H7 (cell line): ENCODE results near the gene HS3ST2. TPM values are rescaled to one million over a fixed set of nuclear protein-coding genes. Genes with fewer than 3 reads are reported as not detected.
A peak's percentile ranks its signal among the peaks of the same experiment; 100 is the strongest.
"Not testable (repeated sequence)": the region's sequence is repeated elsewhere in the genome, so short reads cannot be mapped to it uniquely, and the experiment has no call there.

ENCODE experiments used
- DNase-seq: peaks from one replicate; pipeline ENCODE4 v3.0.0; 2012
- H3K27me3 ChIP-seq: 2 replicates; pipeline ENCODE4 v1.6.0; 2011; ENCODE audit warnings: mild to moderate bottlenecking, low read length; ENCODE audit not compliant: control insufficient read depth, insufficient read depth
- H3K36me3 ChIP-seq: replicated peaks from 2 replicates; pipeline ENCODE4 v1.5.1; 2011; ENCODE audit warnings: low read length; ENCODE audit not compliant: control insufficient read depth, insufficient read depth
- H3K4me3 ChIP-seq: 2 replicates; pipeline ENCODE4 v1.5.1; 2011; ENCODE audit warnings: low read depth, mild to moderate bottlenecking, control low read depth, low read length, moderate library complexity; ENCODE audit not compliant: insufficient read depth
- total RNA-seq: library from RNA; depleted of rRNA; stranded (reverse); fragments of >200 nt; shearing (Covaris generic); gene quantifications from 2 replicates; pipeline ENCODE4 v1.2.3, GENCODE V29; 2014

Gene HS3ST2
- total RNA-seq, 1 experiment from 2014 or later = 0.24 TPM

- H3K27me3 ChIP-seq = no peaks in the 10 kb centered on the region
- no peak for DNase-seq
- H3K4me3 ChIP-seq = no peak overlapping the region
- H3K36me3 ChIP-seq = no peaks in the 10 kb centered on the region
Observed at GRCh38 chr16:22789281-22789945, 24.5 kb upstream of the HS3ST2 start.

- no peaks in the 10 kb centered on the region for H3K36me3 ChIP-seq
- H3K4me3 ChIP-seq = no peak overlapping the region
- no peaks in the 10 kb centered on the region for H3K27me3 ChIP-seq
- no peak for DNase-seq
Observed at GRCh38 chr16:22797551-22797950, 16.4 kb upstream of the HS3ST2 start.

DNA sequence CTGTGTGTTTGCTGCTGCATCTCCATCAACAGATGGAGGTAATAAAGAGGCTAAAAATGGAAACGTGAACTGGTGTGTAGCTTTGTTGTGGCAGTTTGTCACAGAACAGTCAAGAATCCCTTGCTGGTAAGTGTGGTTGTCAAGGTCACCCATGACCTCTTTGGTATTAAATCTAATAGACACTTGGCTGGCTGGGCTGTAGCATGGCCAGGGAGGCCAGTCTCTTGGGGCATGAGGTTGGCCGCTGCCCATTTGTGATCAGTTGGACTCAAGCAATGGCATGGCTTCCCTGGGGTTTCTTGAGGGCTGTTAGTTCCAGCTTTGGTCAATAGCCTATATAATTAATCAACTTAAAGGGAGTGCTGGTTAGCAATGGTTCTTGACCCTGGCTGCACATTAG lies 14.8 kb upstream of the HS3ST2 start:
- Histone ChIP-seq H3K27me3 (no peaks in the 10 kb centered on the region; the same call in 1 of the 2 replicates), H3K4me3 (no peak overlapping the region), H3K36me3 (no peaks in the 10 kb centered on the region)
- no peak for DNase-seq

DNA sequence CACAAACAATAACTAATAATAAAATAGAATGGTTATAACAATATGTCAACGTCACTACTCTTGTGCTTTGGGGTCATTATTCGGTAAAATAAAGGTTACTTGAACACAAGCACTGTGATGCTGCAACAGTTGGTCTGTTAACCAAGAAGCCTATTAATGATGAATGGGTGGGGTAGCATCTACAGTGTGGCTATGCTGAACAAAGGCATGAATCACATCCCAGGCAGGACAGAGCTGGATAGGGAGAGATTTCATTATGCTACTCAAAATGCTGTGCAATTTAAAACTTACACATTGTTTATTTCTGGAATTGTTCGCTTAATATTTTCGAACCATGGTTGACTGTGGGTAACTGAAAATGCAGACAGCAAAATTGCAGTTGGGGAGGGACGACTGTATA lies 9.1 kb upstream of the HS3ST2 start:
- no peak overlapping the region for H3K4me3 ChIP-seq
- H3K27me3 ChIP-seq = peaks cover 2% of the 10 kb centered on the region; the same call in 1 of the 2 replicates
- H3K36me3 ChIP-seq = no peaks in the 10 kb centered on the region
- DNase-seq = no peak

GRCh38 chr16:22805326-22805725 lies 8.6 kb upstream of the HS3ST2 start:
- DNase-seq = no peak
- Histone ChIP-seq H3K36me3 (no peaks in the 10 kb centered on the region), H3K27me3 (peaks cover 2% of the 10 kb centered on the region; the same call in 1 of the 2 replicates), H3K4me3 (no peak overlapping the region)

GRCh38 chr16:22806811-22807210 lies 7.2 kb upstream of the HS3ST2 start:
- no peak for DNase-seq
- peaks cover 2% of the 10 kb centered on the region; the same call in 1 of the 2 replicates for H3K27me3 ChIP-seq
- no peaks in the 10 kb centered on the region for H3K36me3 ChIP-seq
- no peak overlapping the region for H3K4me3 ChIP-seq

GRCh38 chr16:22810226-22810625 lies 3.7 kb upstream of the HS3ST2 start:
- DNase-seq = no peak
- H3K4me3 ChIP-seq = no peak overlapping the region
- H3K36me3 ChIP-seq = no peaks in the 10 kb centered on the region
- peaks cover 22% of the 10 kb centered on the region for H3K27me3 ChIP-seq

DNA sequence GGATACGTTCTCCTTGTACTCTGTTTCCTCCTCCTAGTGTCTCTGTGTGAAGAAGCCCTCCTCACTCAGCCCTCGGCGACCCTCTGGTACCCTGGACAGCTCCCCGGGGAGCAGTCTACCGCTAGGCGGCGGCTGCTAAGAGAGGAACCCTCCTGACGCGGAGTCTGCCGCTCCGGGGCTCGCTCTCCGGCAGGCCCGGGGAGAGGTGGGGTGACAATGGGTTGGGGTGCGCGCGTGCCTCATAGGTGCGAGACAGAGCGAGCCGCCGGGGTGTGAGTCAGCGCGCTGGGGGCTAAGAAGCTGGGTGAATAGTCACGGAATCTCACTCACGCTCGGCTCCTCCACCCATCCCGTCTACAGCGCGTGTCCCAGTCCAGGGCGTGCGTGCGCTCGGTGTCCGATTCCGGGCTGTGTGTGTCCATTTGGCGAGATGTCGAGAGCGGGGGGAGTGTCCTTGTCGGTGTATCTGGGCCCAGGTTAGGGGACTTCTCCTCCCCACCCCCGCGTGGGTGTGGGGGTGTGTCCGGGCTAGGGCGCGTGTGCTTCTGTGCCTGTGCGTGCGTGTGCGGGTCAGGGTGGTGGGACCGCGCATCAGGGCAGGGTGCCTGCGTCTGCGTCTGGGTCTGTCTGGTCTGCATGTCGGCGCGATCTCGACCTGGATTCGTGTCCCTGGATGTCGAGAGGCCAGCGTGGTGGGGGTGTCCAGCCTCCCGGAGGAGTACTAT lies 577 bp upstream of the HS3ST2 start:
- Histone ChIP-seq H3K4me3 (peak overlapping the region; percentile 53), H3K36me3 (no peaks in the 10 kb centered on the region), H3K27me3 (peaks cover 45% of the 10 kb centered on the region)
- peak; percentile 90 for DNase-seq

DNA sequence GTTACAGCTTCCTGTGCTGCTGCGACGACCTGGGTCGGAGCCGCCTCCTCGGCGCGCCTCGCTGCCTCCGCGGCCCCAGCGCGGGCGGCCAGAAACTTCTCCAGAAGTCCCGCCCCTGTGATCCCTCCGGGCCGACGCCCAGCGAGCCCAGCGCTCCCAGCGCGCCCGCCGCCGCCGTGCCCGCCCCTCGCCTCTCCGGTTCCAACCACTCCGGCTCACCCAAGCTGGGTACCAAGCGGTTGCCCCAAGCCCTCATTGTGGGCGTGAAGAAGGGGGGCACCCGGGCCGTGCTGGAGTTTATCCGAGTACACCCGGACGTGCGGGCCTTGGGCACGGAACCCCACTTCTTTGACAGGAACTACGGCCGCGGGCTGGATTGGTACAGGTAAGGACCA lies 746 bp downstream of the HS3ST2 start:
- Histone ChIP-seq H3K27me3 (peaks cover 43% of the 10 kb centered on the region), H3K36me3 (no peaks in the 10 kb centered on the region), H3K4me3 (peak overlapping the region; percentile 53)
- peak; percentile 84 for DNase-seq

DNA sequence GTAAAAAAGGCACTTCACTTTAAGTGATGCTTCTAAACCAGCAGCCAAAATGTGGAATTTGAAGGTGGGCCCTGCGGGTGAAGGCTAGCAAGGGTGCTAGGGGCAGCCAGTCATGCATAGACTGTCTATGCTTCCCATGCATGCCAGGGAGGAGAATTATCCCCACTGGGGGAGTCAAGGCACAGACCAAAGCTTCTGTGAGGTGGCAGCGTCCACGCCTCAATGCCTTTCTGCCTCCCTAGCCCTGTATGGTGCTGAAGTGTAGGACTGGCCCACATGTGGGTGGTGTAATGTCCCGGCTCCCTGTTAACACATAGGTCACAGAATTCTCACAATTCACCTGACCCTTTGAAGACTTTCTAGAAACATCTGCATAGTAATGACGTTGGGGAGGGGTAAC lies 1.9 kb downstream of the HS3ST2 start:
- H3K27me3 ChIP-seq = peaks cover 43% of the 10 kb centered on the region
- no peak overlapping the region for H3K4me3 ChIP-seq
- DNase-seq = no peak
- H3K36me3 ChIP-seq = no peaks in the 10 kb centered on the region

DNA sequence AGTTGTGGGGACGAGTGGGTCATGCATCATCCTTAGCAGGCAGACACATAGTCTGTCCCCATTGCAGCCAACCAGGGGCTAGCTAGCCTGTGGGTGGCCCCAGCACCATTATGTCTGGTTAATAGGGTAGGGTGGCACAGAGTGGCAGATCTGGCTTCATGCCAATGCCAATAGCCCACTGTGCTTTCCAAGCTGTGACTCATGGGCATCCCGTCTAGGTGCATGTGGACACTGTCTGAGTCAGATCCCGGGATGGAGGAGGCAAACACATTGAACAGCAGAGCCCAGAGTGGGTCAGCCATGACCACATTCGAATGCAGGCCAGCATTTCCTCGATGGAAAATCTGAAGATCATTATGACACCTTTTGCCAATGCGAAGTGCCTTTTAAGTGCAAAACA lies 2.5 kb downstream of the HS3ST2 start:
- no peaks in the 10 kb centered on the region for H3K36me3 ChIP-seq
- peaks cover 43% of the 10 kb centered on the region for H3K27me3 ChIP-seq
- no peak for DNase-seq
- no peak overlapping the region for H3K4me3 ChIP-seq

DNA sequence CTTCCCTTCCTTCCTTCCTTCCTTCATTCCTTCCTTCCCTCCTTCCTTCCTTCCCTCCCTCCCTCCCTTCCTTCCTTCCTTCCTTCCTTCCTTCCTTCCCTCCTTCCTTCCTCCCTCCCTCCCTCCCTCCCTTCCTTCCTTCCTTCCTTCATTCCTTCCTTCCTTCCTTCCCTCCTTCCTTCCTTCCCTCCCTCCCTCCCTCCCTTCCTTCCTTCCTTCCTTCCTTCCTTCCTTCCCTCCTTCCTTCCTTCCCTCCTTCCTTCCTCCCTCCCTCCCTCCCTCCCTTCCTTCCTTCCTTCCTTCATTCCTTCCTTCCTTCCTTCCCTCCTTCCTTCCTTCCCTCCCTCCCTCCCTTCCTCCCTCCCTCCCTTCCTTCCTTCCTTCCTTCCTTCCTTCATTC lies 4.8 kb downstream of the HS3ST2 start:
- H3K27me3 ChIP-seq = peaks cover 37% of the 10 kb centered on the region
- not testable (repeated sequence) for H3K4me3 ChIP-seq, DNase-seq, H3K36me3 ChIP-seq

DNA sequence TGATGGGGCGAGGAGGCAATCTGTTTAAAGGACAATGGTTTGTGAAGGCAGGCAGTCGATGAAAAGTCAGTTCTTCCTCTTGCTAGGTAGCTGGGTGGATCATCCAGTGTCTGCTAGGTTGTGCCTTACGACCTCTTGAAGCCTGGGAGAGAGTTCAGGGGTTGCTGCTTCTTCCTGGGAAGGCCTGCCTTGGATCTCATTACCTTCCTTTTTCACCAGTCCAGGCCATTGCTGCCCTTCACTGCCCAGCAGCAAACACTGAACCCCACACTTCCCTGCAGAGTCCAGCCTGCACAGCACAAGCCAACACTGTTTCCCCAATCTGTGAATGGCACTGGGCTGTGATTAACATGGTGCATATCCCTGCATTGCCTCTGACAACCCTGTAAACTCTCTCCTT lies 24.7 kb downstream of the HS3ST2 start:
- H3K27me3 ChIP-seq = no peaks in the 10 kb centered on the region
- H3K36me3 ChIP-seq = no peaks in the 10 kb centered on the region
- no peak overlapping the region for H3K4me3 ChIP-seq
- DNase-seq = no peak

DNA sequence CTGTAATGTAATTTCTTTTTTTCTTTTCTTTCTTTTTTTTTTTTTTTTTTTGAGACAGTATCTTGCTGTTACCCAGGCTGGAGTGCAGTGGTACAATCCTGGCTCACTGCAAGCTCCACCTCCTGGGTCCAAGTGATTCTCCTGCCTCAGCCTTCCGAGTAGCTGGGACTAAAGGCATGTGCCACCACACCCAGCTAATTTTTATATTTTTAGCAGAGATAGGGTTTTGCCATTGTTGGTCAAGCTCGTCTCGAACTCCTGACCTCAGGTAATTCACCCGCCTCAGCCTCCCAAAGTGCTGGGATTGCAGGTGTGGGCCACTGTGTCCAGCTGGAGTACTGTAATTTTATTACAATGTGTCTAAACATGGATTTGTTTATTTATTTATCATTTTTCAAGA lies 28.1 kb downstream of the HS3ST2 start:
- H3K36me3 ChIP-seq, DNase-seq, H3K27me3 ChIP-seq, H3K4me3 ChIP-seq: not testable (repeated sequence)

- no peak for DNase-seq
- Histone ChIP-seq H3K27me3 (no peaks in the 10 kb centered on the region), H3K4me3 (no peak overlapping the region), H3K36me3 (no peaks in the 10 kb centered on the region)
Observed at GRCh38 chr16:22843122-22843521, 29.2 kb downstream of the HS3ST2 start.
